ENCODE results near the gene TGFBR3.

The TGFBR3 gene

DNA sequence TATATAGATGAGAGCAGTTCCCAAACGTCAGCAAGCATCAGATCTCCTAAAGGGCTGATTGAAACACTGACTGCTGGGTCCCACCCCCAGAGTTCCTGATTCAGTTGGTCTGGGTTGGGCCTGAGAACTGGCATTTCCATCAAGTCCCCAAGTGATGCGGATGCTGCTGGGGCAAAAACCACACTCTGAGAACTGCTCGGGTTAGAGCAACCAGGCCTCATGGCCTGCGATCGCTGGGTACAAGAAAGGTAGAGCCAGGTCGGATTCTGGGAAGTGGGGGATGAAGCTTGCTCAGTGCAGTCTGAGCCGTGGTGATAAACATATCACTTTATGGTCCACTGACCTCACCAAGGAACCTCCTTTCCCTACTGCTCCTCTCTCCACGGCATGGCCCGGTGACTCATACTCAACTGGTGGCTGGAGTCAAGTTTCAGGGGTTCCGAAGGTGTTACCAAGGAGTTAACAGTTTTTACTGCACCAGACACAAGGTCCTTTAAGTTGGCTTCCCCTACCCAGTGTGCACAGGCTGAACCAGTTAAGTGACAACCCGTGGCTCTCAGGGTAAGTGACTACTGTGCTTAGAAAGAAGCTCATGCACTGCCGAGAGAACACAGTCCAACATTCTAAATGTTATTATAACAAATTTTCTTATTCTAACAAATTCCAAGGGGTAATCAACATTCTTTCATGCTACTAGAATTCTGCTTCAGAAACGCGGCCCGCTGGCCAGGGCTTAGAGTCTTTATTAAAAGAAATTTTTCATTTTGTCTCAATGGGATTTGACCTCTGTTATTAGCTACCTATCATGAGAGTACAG is 153.5 kb downstream of the TGFBR3 start:
- no peak for DNase-seq (ENCODE audit: low spot score)

DNA sequence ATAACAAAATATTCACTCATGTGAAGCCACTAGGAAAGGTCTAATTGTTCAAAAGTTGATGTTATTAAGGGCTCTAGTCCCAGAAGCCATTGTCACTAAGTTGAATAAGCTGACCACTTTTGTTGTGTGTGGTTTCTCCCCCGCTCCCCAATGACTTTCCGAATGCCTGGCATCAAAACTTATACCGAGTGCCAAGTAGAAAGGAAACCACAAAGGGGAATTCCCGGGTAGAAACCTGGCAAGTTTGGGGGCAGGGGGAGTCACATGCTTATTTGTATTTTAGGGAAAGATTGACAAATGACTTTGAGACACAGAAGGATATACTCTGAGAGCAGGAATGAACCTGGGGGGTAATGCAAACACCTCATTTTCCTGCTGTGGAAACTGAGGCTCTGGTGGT is 154.1 kb downstream of the TGFBR3 start:
- no peak for DNase-seq (ENCODE audit: low spot score)

DNA sequence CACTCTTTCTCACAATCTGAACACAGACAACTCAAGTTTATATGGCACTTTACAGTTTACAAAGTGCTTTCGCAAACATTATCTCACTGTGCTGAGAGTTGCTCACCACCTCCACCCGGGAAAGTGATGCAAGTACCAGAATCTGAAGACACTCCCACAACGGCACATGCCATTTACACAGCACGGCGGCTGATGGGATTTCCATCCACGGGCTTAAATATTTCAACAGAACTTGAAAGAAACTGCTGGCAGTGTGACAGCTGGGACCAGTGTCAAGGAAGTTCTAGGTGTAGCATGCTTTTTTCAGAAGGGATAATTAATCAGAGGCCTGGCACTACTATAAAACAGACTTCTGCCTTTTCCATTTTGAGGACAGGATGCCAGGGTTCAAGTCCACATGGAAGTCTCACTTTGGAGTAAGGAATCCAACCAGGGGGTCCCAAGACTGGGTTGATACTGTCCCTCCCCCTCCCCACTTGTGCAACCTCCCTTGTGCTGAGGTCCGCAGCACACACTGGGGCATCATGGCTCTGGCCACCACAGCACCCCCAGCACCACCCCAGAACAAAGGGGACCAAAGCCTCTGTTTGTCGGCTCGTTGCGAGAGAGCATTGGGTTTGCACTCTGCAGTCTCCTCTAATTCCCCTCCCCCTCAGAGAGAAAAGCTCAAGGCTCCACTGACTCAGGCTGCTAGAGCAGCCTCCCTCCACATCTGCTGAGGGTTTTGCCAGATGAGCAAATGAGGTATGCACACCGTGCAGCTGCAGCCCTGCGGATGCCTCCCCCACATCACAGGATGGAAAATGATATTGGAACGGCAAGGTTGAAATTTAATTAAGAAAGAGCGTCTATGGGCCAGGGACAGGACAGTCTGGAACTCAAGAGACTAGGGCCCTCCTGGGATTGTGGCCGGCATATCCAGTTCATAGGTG is 154.9 kb downstream of the TGFBR3 start:
- no peak for DNase-seq (ENCODE audit: low spot score)

DNA sequence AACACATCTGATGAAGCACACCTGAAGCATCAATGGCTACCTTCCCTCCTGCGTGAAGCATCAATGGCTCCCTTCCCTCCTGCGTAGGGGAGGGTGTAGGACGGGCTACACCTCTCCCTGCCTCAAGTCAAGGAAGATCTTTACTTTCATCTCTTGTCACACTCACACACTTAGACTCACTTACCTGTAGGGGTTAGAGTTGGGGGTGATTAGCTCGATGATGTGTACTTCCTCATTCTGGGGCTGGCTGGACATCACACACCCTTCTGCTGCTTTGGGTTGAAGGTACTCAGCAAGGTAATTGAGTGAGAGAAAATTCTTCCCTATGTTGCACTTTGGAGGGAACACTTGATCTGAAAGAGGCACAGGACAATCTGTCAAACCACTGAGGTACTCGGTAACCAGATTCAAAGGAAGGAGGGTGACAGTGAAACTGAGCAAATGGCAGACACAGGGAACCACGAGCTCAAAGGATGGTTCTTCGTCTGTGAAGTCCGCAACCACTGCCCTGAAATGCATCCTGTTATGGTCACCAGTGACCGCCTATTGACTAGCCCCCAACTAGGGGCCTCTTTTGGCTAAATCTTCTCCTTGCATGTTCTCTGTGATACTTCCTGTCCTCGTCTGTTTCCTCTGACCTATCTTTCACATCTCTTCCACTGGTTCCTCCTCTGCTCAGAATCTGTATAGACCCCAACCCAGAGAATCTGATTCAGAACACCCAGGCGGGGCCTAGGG is 156.2 kb downstream of the TGFBR3 start:
- no peak for DNase-seq (ENCODE audit: low spot score)

DNA sequence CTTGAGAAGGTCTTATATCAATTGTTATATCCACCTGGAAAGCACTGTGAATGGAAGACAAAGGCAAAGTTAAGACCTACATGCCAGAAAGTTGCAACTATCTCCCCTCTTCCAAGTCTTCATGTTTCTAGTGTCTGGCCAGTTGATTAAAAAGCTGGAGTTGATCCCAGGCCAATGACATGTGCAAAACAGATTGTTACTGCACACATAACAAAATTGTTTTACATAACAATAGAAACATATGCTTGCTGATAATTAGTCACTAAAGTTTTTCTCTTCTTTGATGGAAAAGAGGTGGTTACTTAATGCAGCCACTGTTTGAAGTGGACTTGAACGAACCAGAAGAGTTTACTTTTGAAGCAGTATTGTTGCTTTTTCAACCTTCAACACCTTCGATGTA is 158.2 kb downstream of the TGFBR3 start:
- DNase-seq (ENCODE audit: low spot score): no peak

DNA sequence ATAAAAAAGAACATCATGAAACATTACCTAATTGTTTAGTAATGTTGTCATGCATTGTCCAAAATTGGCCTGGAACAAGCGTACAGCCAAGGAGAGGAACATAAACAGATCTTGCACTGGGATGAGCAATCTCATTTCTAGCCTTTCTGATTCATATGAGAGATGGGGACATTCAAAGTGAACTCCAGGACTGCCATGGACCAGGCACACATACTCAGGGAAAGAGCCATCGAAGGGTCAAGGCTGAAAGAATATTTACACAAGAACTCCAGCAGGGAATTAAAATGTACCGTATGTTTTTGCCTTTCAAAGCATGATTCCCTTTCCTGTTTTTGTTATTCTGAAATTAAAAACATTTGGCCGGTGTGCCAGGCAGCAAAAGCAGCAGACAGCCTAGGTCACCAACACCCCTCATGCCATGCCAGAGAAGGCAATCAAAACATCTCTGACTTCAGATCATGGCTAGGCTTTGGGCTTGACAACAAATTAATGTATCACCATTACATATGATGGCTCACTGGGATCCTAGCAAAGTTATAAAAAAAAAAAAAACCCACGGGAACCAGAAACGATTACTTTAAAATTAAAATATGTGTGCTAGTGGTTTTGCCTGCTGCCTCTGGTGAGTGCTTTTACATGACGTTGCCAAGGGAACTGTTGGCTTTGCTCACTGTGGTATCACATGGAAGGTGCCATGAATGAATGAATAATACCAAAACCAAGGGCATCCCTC is 159.8 kb downstream of the TGFBR3 start:
- no peak for DNase-seq (ENCODE audit: low spot score)

DNA sequence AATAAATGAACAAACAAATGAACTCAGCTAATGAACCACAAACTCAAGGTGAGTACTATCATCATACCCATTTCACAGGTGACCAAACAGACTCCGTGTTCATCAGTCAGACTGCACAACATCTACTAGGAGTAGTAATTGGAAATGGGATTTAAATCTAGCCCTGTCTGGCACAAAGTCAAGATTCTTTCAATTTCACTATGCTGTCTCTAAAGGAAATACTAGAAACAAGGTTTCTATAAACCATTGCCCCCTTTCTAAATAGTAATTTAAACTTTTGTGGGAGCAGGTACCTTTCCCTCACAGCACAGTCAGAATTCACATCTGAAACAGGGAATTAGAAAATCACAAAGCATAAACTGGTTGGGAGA is 160.3 kb downstream of the TGFBR3 start:
- DNase-seq (ENCODE audit: low spot score): no peak

DNA sequence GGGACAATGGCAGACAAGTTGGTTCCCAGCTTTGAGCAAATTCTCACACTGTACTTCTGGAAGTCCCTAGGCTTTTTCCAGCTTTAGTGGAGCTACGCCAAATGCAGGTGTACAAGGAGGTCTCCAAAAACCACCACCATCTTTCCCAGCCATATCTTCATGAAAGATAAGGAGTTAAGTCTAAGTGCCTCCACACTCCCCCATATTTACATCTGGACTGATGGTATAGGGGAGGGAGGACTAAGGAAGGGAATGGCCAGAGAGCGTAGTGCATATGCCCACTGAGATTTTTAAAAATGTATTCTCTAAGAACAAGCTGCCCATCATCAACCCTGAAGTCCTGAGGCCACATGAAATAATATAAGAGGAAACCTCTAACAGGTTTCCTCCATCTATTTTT is 161.3 kb downstream of the TGFBR3 start:
- DNase-seq (ENCODE audit: low spot score): no peak

DNA sequence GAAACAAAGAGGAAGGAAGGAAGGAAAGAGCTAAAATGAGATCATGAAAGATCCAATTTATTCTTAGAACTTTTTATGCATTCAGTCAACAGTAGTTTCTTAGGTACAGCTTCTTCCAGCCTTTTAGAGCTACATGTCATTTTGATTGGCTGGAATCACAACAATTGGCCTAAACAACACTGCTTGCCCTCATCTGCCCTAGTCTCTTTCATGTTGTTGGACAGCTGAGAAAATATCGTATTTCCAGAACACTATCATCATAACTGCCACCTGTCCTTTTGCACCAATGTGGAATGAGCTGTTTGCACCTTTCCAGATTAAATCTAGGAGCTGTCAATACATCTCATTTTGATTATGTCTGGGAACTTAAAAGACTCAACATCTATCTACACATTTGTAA is 161.7 kb downstream of the TGFBR3 start:
- no peak for DNase-seq (ENCODE audit: low spot score)

DNA sequence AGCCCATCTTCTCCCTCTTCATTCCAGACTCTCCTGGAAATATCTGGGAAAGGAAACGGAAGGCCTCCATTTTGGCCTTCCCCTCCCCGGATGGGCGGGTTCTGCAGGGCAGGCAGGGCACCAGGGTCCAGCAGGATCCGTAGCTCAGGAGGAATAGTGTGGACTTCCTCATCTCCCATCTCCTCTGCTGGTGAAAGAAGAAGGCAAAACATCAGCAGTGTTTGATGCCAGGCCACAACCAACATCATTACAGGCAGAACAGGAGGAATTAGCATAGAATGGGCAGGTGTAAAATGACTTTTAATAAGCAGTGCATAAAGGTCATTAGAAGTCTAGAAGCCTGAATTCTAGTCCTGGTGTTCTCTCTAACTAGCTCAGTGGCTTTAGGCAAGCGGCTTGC is 165.9 kb downstream of the TGFBR3 start:
- DNase-seq (ENCODE audit: low spot score): no peak

DNA sequence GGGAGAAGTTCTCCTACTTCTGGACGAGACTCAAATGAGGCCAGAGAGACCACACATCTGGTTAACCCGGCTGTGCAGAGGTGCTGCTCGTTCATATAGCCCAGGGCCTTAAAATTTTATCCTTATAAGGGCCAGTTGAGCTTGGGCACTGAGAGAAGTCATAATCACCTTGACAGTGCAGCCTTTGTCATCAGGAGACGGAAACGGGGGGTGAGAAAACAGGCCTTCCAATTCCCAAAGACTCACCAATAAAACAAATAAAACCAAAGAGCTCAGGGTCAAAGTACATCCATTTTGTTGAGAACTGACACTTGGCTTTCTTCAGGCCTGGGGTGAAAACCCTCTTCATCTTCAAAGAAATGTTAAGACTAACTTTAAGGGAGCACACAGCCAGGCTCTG is 167.1 kb downstream of the TGFBR3 start:
- no peak for DNase-seq (ENCODE audit: low spot score)

DNA sequence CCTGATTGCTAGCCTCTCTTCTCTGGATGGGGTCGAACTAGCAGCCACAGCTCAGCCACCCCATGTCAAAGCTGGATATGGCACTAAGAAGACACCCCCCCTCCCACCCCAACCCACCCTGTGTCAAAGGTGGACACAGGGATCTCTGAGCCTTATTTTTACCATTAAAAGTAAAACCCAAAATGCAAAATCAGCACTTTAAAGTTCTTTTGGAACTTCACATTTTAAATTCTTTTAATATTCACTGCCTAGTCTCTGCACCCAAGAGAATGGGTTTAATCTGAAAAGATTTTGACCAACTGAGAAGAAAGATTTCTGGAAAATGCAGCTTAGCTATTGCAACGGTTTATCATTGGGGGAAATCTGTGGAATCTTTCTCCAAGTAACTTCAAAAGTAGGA is 167.6 kb downstream of the TGFBR3 start:
- no peak for DNase-seq (ENCODE audit: low spot score)

DNA sequence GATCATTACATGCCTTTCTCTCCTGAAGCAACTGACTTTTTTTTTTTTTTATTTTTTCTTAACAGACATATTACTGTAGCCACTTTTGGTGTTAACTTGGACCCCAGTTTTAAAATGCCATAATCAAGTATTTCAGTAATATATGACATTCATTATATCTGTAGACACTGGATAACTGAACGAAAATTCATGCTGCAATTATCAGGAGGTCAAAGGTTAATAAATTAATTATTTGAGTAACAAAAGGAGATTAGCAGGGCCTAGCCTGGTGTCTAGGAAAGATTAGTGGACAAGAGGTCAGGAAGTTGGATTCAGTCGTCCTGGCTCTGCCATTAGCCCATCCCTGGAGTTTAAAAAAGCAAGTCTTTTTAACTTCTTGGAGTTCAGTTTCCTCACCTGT is 168.1 kb downstream of the TGFBR3 start:
- no peak for DNase-seq (ENCODE audit: low spot score)

DNA sequence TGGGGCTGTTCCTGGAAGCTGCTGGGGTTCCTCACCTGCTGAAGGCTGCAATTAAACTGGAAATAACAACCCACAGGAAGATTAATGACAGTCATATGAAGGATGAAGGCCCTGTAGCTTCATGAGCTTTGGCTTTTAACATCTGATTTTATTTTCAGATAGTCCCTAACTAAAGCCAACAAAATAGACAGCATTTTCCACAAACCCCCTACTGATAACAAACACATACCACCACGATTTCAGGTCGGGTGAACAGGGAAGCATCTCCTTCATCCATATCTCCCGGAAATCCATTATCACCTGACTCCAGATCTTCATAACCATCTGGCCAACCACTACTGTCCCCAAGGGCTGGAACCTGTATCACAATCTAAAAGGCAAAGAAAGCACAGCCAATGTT is 169.6 kb downstream of the TGFBR3 start:
- DNase-seq (ENCODE audit: low spot score): no peak

DNA sequence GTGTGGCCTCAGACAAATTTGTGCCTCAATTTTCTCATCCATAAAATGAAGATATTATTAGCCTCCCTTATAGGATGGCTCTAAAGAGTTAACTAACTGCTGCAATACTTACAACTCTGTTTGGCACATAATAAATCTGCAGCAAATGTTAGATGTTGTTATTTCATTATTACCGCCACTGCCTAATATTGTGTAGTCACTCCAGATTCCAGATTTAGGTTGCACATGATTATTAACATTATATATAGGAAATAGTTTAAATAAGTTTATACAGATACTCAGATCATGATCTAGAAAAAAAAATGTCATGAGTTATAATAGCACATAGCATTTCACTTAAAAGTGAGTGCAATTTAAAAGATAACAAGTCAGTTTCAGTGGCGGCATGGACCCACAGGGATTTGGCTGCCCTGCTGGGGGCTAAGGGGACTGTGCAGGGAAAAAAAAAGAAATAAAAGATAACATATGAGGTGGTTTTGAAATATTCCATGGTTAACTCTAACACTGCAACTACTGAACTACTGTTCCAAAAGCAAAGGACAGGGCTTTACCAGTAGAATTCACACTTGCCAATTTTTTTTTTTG is 170.4 kb downstream of the TGFBR3 start:
- no peak for DNase-seq (ENCODE audit: low spot score)

DNA sequence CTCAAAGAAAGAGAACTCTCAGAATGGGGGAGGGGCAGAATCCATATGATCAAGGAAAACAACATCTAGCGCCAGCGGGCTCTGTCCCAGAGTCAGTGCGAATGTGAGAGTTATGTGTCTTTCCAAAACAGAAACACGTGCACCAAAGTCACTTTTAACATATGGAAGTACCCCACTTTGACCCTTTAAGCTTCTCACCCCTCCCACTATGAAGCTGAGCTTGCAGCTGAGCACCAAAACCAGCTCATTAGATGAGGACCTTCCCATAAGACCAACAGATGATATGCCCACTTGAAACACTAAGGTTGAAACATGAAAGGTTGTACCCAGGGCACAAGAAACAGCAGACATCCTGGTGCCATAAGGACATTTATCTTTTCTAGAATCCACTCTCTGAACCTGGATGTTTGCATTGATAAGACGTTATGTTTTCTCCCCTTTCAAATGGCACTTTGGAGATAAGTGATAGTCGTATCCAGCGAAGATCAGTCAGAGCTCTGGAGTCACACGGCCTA is 171.0 kb downstream of the TGFBR3 start:
- no peak for DNase-seq (ENCODE audit: low spot score)

DNA sequence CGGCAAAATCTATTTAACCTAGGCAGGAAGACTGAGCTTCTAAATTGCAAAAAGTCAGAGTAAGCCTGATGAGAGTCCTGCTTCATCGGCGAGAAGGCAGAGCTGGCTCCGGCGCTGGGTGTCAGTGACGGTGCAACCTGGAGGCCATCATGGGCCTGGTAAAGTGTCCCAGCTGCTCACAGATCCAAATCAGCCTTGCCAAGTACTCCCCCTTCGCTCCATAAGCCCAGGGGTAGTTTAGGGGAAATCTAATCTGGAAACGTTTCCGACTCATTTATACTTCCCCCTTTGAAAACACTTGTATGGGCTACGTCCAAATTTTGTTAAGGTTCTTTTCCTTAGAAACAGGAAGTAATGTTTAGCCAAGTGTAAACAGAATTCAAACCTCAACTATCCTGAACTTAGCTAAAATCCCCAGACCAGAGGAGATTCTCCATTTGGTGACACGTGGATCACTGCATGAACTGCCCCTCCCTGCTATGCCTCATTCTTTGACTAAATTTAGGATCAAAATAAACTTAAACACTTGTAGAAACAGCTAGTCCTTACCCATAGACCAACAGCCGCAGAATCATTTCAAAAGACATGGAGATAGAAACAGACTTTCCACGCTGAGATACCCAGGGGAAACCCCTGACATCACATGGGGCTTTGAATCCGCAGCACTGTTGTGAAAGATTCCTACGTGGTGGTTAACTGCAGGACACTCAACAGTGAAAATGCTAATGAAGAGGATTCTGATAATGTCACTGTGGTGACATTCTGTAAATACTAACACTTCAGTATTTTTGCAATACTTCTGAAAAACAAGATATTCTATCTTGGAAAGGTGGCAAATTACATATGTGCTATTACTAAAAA is 172.7 kb downstream of the TGFBR3 start:
- DNase-seq (ENCODE audit: low spot score): no peak

DNA sequence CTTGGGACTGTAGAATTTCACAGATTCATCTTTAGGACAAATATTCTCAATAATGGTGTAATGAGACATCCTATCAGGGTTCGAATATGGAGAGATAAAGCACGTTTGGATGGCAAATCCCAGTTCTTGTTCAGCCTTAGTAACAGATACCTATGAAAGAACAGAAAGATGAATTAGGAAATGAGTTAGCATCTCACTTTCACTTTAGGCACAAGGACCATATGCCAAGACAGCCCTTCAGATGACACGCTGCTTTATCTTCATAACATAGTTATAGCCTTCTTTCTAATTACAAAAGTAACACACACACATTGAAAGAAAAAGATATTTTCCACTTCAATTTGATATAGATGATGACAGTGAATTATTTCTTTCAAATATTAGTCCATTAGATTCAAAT is 173.6 kb downstream of the TGFBR3 start:
- DNase-seq (ENCODE audit: low spot score): no peak

DNA sequence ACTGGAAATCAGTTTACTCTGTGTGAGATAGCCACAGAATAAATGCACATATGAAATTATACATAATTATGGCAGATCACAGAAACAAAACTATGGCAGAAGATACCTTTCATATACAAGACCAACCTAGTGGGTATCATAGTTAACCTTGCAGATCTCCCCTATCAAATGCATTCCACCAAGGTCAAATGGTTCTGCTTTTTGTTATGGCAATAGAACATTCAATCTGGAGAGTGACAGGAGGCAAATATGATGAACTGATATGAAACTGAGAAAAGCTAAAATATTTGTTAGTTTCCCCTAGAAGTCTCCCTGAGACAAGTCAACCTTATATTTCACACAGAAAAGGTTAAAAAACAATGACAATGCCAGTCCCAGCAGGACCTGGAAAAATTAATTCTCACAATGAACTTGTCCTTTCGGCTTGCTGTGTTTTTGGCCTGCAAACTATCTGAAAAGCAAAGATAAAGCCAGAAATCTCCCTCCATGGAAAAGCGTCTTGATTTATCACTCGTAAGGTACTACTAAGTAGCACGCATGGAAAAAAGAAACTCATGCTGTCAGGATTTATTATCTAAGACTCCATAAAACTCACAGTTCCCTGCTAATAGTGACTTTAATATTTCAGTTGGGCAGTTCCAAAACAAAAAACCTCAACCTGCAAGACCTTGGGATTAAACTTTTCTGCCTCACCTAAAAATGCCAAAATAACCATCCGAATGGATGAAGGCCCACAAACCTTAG is 174.3 kb downstream of the TGFBR3 start:
- DNase-seq (ENCODE audit: low spot score): no peak

DNA sequence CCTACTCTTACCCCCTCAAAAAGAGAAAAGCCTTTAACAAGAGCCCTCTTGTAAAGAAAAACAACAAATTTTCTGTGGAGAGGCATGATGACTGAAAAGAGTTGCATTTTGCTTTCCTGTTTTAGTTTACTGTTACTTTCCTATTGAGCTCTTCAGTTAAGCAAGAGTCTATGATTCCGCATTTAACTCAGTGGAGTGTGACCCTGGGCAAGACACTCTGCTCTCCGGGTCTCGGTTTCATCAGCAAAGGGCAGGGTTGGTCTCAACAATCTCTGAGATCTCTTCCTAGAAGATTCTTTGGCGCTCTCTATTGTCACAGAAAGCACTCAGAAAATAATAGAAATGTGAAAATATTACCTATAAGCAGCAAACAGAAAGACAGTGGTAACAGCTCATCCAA is 175.7 kb downstream of the TGFBR3 start:
- DNase-seq (ENCODE audit: low spot score): no peak
